MM.1S (cell line): Measurements from ENCODE around the gene WSCD1.

ENCODE experiments used
- DNase-seq: peaks from one replicate; pipeline ENCODE4 v3.0.0-alpha.2; 2015
- H2AFZ ChIP-seq: fragments of 300-600 bp; sonication (generic); 2 replicates; pipeline ENCODE4 v1.6.0; 2016; ENCODE audit warnings: antibody characterized with exemption, low read length
- H3F3A ChIP-seq: fragments of 300-600 bp; sonication (generic); 2 replicates; pipeline ENCODE4 v1.6.1; 2016; ENCODE audit warnings: mild to moderate bottlenecking, antibody characterized with exemption, low read length, moderate library complexity, mixed read lengths; ENCODE audit not compliant: insufficient read depth
- H3K27ac ChIP-seq: fragments of 300-600 bp; sonication (generic); 2 replicates; pipeline ENCODE4 v1.5.1; 2016; ENCODE audit warnings: mild to moderate bottlenecking, low read length
- H3K27me3 ChIP-seq: fragments of 300-600 bp; sonication (generic); replicated peaks from 2 replicates; pipeline ENCODE4 v1.6.0; 2016; ENCODE audit warnings: low read length; ENCODE audit not compliant: insufficient read depth
- H3K36me3 ChIP-seq: fragments of 300-600 bp; sonication (generic); replicated peaks from 2 replicates; pipeline ENCODE4 v1.6.1; 2016; ENCODE audit warnings: mild to moderate bottlenecking, low read length, mixed read lengths; ENCODE audit not compliant: insufficient read depth
- H3K4me1 ChIP-seq: fragments of 300-600 bp; sonication (generic); 2 replicates; pipeline ENCODE4 v1.6.1; 2016; ENCODE audit warnings: low read length, mixed read lengths
- H3K4me2 ChIP-seq: fragments of 300-600 bp; sonication (generic); 2 replicates; pipeline ENCODE4 v1.6.0; 2016; ENCODE audit warnings: low read depth, low read length
- H3K4me3 ChIP-seq: fragments of 300-600 bp; sonication (generic); 2 replicates; pipeline ENCODE4 v1.5.1; 2016; ENCODE audit warnings: low read length, mixed read lengths
- H3K79me2 ChIP-seq: fragments of 300-600 bp; sonication (generic); 2 replicates; pipeline ENCODE4 v1.6.1; 2016; ENCODE audit warnings: mixed run types, low read length, mixed read lengths
- H3K9ac ChIP-seq: fragments of 300-600 bp; sonication (generic); 2 replicates; pipeline ENCODE4 v1.6.1; 2016; ENCODE audit warnings: low read length, mixed read lengths
- H3K9me2 ChIP-seq: fragments of 300-600 bp; sonication (generic); replicated peaks from 2 replicates; pipeline ENCODE4 v1.6.1; 2016; ENCODE audit warnings: mild to moderate bottlenecking, low read length, mixed read lengths; ENCODE audit not compliant: insufficient read depth
- H3K9me3 ChIP-seq: fragments of 300-600 bp; sonication (generic); replicated peaks from 2 replicates; pipeline ENCODE4 v1.6.1; 2016; ENCODE audit warnings: mild to moderate bottlenecking, low read length, mixed read lengths; ENCODE audit not compliant: insufficient read depth
- H4K20me1 ChIP-seq: fragments of 300-600 bp; sonication (generic); 2 replicates; pipeline ENCODE4 v1.6.1; 2016; ENCODE audit warnings: mild to moderate bottlenecking, low read length, moderate library complexity, mixed read lengths; ENCODE audit not compliant: insufficient read depth
- EZH2 ChIP-seq: fragments of 300-600 bp; sonication (generic); optimal IDR thresholded peaks from 2 replicates; pipeline ENCODE3; 2017; ENCODE audit warnings: low read depth, mild to moderate bottlenecking, antibody characterized with exemption, low read length, mixed read lengths
- EZH2phosphoT487 ChIP-seq: fragments of 300-600 bp; sonication (generic); IDR thresholded peaks from 2 replicates; pipeline ENCODE4 v1.6.1; 2018; ENCODE audit warnings: antibody characterized with exemption, low read length
- TF ChIP-seq, protein P1 (sequence below): fragments of 300-600 bp; sonication (generic); IDR thresholded peaks from 2 replicates; pipeline ENCODE4 v1.5.1; 2016; ENCODE audit warnings: antibody characterized with exemption, low read length, mixed read lengths

The WSCD1 gene

DNA sequence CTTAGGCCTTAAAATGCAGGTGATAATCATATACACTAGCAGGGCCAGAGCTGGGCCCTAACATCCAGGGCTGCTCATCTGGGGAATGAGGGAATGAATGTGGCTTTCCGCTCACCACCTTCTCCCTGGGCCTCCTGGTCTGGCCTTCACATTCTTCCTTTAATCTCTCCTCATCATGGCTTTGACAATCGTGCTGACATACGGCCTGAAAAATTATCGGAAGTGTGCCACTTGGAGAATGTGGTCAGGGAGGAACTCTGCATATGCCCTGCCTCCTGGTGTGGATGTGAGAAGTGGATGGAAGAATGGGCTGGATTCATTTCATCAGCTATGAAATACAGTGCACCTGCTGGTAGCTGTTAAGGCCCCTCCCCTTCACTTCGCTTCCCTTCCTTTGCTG, 2.4 kb downstream of the WSCD1 start:
- H2AFZ ChIP-seq = no peak overlapping the region
- H3K4me1 ChIP-seq = peaks cover 14% of the 10 kb centered on the region
- H3K79me2 ChIP-seq = peaks cover 65% of the 10 kb centered on the region
- H3K27ac ChIP-seq = no peak overlapping the region
- no peak for TF ChIP-seq EZH2
- no peak for TF ChIP-seq EZH2phosphoT487
- TF ChIP-seq, protein P1, sequence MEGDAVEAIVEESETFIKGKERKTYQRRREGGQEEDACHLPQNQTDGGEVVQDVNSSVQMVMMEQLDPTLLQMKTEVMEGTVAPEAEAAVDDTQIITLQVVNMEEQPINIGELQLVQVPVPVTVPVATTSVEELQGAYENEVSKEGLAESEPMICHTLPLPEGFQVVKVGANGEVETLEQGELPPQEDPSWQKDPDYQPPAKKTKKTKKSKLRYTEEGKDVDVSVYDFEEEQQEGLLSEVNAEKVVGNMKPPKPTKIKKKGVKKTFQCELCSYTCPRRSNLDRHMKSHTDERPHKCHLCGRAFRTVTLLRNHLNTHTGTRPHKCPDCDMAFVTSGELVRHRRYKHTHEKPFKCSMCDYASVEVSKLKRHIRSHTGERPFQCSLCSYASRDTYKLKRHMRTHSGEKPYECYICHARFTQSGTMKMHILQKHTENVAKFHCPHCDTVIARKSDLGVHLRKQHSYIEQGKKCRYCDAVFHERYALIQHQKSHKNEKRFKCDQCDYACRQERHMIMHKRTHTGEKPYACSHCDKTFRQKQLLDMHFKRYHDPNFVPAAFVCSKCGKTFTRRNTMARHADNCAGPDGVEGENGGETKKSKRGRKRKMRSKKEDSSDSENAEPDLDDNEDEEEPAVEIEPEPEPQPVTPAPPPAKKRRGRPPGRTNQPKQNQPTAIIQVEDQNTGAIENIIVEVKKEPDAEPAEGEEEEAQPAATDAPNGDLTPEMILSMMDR = no peak
- no peaks in the 10 kb centered on the region for H3K27me3 ChIP-seq
- no peak overlapping the region for H3K4me3 ChIP-seq
- DNase-seq = no peak
- no peaks in the 10 kb centered on the region for H4K20me1 ChIP-seq
- peaks cover 15% of the 10 kb centered on the region; the same call in 1 of the 2 replicates for H3F3A ChIP-seq
- H3K36me3 ChIP-seq = no peaks in the 10 kb centered on the region
- no peak overlapping the region for H3K9ac ChIP-seq
- H3K9me3 ChIP-seq = no peaks in the 10 kb centered on the region
- H3K9me2 ChIP-seq = no peaks in the 10 kb centered on the region
- no peak overlapping the region for H3K4me2 ChIP-seq

DNA sequence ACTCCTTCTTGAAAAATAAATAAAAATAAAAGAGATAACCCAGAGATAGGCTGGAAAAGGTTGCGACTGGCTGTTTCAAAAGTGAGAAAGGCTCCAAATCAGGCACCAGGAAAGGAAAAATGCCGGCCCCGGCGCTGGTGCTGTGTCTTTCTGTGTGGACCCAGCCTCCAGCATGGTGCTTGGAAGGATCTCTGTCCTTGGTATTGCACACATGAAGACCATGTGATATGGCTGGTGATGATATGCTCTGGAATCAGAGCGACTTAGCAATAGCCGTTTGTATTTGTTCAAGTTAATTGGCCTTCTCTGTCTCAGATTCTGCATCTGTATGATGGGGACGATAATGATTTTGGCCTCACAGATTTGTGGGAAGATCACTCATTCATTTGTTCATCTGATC, 3.4 kb downstream of the WSCD1 start:
- Histone ChIP-seq H3K9ac (no peak overlapping the region), H3K9me3 (no peaks in the 10 kb centered on the region), H3K36me3 (no peaks in the 10 kb centered on the region), H2AFZ (no peak overlapping the region), H3K4me3 (no peak overlapping the region), H4K20me1 (no peaks in the 10 kb centered on the region), H3K9me2 (no peaks in the 10 kb centered on the region), H3K79me2 (peaks cover 75% of the 10 kb centered on the region), H3F3A (peaks cover 14% of the 10 kb centered on the region), H3K27ac (no peak overlapping the region), H3K27me3 (no peaks in the 10 kb centered on the region), H3K4me1 (peaks cover 21% of the 10 kb centered on the region), H3K4me2 (no peak overlapping the region)
- DNase-seq = no peak
- TF ChIP-seq EZH2 (no peak), EZH2phosphoT487 (no peak)
- TF ChIP-seq, protein P1 = no peak

DNA sequence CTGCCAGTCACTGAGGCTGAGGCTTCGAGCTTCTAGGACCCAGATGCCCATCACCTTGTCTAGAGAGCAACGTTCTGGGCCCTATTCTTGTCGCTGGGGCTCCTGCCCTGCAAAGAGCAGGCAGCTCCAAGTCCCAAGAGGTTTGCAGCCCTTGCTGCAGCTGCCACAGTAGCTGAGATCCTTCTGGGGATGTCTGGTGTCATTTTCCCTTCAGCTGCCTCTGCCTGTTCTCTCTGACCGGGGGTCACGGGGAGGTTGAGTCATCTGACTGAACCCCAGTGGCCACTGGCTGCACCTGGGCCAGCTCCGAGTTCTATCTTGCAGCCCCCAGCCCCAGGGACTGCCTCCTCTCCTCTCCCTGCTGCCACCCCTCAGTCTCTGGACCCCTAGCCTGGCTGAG, 4.9 kb downstream of the WSCD1 start:
- Histone ChIP-seq H4K20me1 (peaks cover 4% of the 10 kb centered on the region; the same call in 1 of the 2 replicates), H3F3A (peaks cover 14% of the 10 kb centered on the region), H3K4me1 (peaks cover 24% of the 10 kb centered on the region), H3K4me3 (no peak overlapping the region), H3K27ac (no peak overlapping the region), H2AFZ (no peak overlapping the region), H3K36me3 (no peaks in the 10 kb centered on the region), H3K79me2 (peaks cover 83% of the 10 kb centered on the region), H3K9me2 (no peaks in the 10 kb centered on the region), H3K9me3 (no peaks in the 10 kb centered on the region), H3K27me3 (no peaks in the 10 kb centered on the region), H3K4me2 (no peak overlapping the region), H3K9ac (no peak overlapping the region)
- TF ChIP-seq, protein P1 = no peak
- TF ChIP-seq EZH2phosphoT487 = no peak
- TF ChIP-seq EZH2 = no peak
- DNase-seq = no peak
